Forelimb muscle (tissue), 1 donor: ENCODE results near the gene TAAR6. TPM values are rescaled to one million over a fixed set of nuclear protein-coding genes. Genes with fewer than 3 reads are reported as not detected.
"Not testable (repeated sequence)": the region's sequence is repeated elsewhere in the genome, so short reads cannot be mapped to it uniquely, and the experiment has no call there.

Experiments
- DNase-seq: peaks from one replicate; pipeline ENCODE4 v3.0.0-alpha.2; 2013; ENCODE audit warnings: low read depth
- polyA plus RNA-seq: library from polyadenylated mRNA; unstranded; fragments of 120-200 nt; gene quantifications from one replicate; pipeline ENCODE4 v1.2.1, GENCODE V29; 2013; ENCODE audit not compliant: insufficient read length

Gene TAAR6
- polyA plus RNA-seq, 1 donor: not detected

- no peak for DNase-seq
Observed at GRCh38 chr6:132590362-132590761, 20.2 kb downstream of the TAAR6 start.

GRCh38 chr6:132592855-132593254, 22.7 kb downstream of the TAAR6 start:
- no peak for DNase-seq

GRCh38 chr6:132596201-132596600, 26.1 kb downstream of the TAAR6 start:
- no peak for DNase-seq

GRCh38 chr6:132598473-132598872, 28.4 kb downstream of the TAAR6 start:
- no peak for DNase-seq

- DNase-seq: not testable (repeated sequence)
Observed at GRCh38 chr6:132600900-132601299, 30.8 kb downstream of the TAAR6 start.

GRCh38 chr6:132604635-132605152, 34.6 kb downstream of the TAAR6 start:
- DNase-seq: no peak

- DNase-seq: no peak
Observed at GRCh38 chr6:132607544-132608233, 37.6 kb downstream of the TAAR6 start.

GRCh38 chr6:132611616-132612015, 41.5 kb downstream of the TAAR6 start:
- no peak for DNase-seq

GRCh38 chr6:132612449-132613108, 42.5 kb downstream of the TAAR6 start:
- no peak for DNase-seq

- DNase-seq: no peak
Observed at GRCh38 chr6:132614554-132614953, 44.4 kb downstream of the TAAR6 start.

- DNase-seq: no peak
Observed at GRCh38 chr6:132616677-132617076, 46.6 kb downstream of the TAAR6 start.

Other genes with a start within 250 kb of the TAAR6 start
- 2.8 TPM for gene MOXD1, start 168.8 kb upstream of the TAAR6 start, polyA plus RNA-seq
- gene STX7, start 57.2 kb upstream of the TAAR6 start, polyA plus RNA-seq: 34.9 TPM
- not detected for gene TAAR9, start 32.0 kb upstream of the TAAR6 start, polyA plus RNA-seq
- not detected for gene TAAR8, start 17.6 kb upstream of the TAAR6 start, polyA plus RNA-seq
- gene TAAR5, start 19.4 kb downstream of the TAAR6 start, polyA plus RNA-seq: not detected
- not detected for gene TAAR2, start 54.0 kb downstream of the TAAR6 start, polyA plus RNA-seq
- not detected for gene TAAR1, start 88.9 kb downstream of the TAAR6 start, polyA plus RNA-seq
- 0.28 TPM for gene VNN1, start 143.7 kb downstream of the TAAR6 start, polyA plus RNA-seq
- 0.29 TPM for gene VNN2, start 187.6 kb downstream of the TAAR6 start, polyA plus RNA-seq
- 7.7 TPM for gene SLC18B1, start 228.3 kb downstream of the TAAR6 start, polyA plus RNA-seq
- gene RPS12, start 244.2 kb downstream of the TAAR6 start, polyA plus RNA-seq: 2,541 TPM